ENCODE results near the gene SAMD4B. TPM values are rescaled to one million over a fixed set of nuclear protein-coding genes. Genes with fewer than 3 reads are reported as not detected.

The SAMD4B gene
- total and polyA plus RNA-seq, 2 experiments from 2014 or later = 104 to 172 TPM

DNA sequence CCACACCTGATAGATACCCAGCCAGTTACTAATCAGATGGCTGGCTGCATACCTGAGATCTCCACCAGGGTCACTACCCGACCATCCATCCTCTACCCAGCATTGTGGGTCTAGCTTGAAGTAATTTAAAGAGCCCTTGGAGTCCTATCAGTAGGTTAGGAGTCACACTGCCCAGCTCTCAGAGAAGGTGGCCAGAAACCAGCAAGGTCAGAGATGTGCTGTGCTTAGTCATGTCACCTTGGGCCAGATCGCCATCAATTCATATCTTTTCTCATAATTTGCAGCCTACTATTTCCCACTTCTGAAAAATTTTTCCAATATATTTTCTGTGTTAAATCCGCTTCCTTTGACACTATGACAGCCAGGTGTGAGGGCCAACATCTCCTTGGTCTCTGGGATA, 13.9 kb downstream of the SAMD4B start:
- Mint-ChIP-seq H3K27me3 (ENCODE audit: insufficient read depth, low read depth, poor library complexity) (no peaks in the 10 kb centered on the region), H3K4me1 (no peaks in the 10 kb centered on the region), H3K4me3 (no peak overlapping the region), H3K36me3 (ENCODE audit: low read depth) (peaks cover 75% of the 10 kb centered on the region), H3K27ac (no peak overlapping the region), H3K9me3 (no peaks in the 10 kb centered on the region)
- H3K27ac ChIP-seq (ENCODE audit: low read depth) = no peak overlapping the region
- H3K4me3 ChIP-seq = no peak overlapping the region
- TF ChIP-seq CREB1 (CRISPR knock-in tag; IDR thresholded peaks at IDR 0.05; ENCODE audit: low read depth) (no peak), CTCF (conservative IDR thresholded peaks at IDR 0.05; ENCODE audit: low read depth in 2 of 2) (no peak), EZH2phosphoT487 (IDR thresholded peaks at IDR 0.05; ENCODE audit: unreplicated experiment) (no peak), STAT1 (IDR thresholded peaks at IDR 0.05; ENCODE audit: unreplicated experiment) (no peak), ZNF331 (CRISPR knock-in tag; IDR thresholded peaks at IDR 0.05; ENCODE audit: low read depth) (no peak), POLR2AphosphoS5 (IDR thresholded peaks at IDR 0.05; ENCODE audit: low read depth) (no peak), EZH2 (IDR thresholded peaks at IDR 0.05; ENCODE audit: low read depth, unreplicated experiment) (no peak), JUNB (IDR thresholded peaks at IDR 0.05; ENCODE audit: unreplicated experiment) (no peak), ZNF114 (CRISPR knock-in tag; IDR thresholded peaks at IDR 0.05) (no peak), NANOG (IDR thresholded peaks at IDR 0.05; ENCODE audit: borderline replicate concordance) (no peak)
- TF ChIP-seq, protein P1, sequence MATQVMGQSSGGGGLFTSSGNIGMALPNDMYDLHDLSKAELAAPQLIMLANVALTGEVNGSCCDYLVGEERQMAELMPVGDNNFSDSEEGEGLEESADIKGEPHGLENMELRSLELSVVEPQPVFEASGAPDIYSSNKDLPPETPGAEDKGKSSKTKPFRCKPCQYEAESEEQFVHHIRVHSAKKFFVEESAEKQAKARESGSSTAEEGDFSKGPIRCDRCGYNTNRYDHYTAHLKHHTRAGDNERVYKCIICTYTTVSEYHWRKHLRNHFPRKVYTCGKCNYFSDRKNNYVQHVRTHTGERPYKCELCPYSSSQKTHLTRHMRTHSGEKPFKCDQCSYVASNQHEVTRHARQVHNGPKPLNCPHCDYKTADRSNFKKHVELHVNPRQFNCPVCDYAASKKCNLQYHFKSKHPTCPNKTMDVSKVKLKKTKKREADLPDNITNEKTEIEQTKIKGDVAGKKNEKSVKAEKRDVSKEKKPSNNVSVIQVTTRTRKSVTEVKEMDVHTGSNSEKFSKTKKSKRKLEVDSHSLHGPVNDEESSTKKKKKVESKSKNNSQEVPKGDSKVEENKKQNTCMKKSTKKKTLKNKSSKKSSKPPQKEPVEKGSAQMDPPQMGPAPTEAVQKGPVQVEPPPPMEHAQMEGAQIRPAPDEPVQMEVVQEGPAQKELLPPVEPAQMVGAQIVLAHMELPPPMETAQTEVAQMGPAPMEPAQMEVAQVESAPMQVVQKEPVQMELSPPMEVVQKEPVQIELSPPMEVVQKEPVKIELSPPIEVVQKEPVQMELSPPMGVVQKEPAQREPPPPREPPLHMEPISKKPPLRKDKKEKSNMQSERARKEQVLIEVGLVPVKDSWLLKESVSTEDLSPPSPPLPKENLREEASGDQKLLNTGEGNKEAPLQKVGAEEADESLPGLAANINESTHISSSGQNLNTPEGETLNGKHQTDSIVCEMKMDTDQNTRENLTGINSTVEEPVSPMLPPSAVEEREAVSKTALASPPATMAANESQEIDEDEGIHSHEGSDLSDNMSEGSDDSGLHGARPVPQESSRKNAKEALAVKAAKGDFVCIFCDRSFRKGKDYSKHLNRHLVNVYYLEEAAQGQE (IDR thresholded peaks at IDR 0.05; ENCODE audit: unreplicated experiment) = no peak
- TF ChIP-seq, protein P2, sequence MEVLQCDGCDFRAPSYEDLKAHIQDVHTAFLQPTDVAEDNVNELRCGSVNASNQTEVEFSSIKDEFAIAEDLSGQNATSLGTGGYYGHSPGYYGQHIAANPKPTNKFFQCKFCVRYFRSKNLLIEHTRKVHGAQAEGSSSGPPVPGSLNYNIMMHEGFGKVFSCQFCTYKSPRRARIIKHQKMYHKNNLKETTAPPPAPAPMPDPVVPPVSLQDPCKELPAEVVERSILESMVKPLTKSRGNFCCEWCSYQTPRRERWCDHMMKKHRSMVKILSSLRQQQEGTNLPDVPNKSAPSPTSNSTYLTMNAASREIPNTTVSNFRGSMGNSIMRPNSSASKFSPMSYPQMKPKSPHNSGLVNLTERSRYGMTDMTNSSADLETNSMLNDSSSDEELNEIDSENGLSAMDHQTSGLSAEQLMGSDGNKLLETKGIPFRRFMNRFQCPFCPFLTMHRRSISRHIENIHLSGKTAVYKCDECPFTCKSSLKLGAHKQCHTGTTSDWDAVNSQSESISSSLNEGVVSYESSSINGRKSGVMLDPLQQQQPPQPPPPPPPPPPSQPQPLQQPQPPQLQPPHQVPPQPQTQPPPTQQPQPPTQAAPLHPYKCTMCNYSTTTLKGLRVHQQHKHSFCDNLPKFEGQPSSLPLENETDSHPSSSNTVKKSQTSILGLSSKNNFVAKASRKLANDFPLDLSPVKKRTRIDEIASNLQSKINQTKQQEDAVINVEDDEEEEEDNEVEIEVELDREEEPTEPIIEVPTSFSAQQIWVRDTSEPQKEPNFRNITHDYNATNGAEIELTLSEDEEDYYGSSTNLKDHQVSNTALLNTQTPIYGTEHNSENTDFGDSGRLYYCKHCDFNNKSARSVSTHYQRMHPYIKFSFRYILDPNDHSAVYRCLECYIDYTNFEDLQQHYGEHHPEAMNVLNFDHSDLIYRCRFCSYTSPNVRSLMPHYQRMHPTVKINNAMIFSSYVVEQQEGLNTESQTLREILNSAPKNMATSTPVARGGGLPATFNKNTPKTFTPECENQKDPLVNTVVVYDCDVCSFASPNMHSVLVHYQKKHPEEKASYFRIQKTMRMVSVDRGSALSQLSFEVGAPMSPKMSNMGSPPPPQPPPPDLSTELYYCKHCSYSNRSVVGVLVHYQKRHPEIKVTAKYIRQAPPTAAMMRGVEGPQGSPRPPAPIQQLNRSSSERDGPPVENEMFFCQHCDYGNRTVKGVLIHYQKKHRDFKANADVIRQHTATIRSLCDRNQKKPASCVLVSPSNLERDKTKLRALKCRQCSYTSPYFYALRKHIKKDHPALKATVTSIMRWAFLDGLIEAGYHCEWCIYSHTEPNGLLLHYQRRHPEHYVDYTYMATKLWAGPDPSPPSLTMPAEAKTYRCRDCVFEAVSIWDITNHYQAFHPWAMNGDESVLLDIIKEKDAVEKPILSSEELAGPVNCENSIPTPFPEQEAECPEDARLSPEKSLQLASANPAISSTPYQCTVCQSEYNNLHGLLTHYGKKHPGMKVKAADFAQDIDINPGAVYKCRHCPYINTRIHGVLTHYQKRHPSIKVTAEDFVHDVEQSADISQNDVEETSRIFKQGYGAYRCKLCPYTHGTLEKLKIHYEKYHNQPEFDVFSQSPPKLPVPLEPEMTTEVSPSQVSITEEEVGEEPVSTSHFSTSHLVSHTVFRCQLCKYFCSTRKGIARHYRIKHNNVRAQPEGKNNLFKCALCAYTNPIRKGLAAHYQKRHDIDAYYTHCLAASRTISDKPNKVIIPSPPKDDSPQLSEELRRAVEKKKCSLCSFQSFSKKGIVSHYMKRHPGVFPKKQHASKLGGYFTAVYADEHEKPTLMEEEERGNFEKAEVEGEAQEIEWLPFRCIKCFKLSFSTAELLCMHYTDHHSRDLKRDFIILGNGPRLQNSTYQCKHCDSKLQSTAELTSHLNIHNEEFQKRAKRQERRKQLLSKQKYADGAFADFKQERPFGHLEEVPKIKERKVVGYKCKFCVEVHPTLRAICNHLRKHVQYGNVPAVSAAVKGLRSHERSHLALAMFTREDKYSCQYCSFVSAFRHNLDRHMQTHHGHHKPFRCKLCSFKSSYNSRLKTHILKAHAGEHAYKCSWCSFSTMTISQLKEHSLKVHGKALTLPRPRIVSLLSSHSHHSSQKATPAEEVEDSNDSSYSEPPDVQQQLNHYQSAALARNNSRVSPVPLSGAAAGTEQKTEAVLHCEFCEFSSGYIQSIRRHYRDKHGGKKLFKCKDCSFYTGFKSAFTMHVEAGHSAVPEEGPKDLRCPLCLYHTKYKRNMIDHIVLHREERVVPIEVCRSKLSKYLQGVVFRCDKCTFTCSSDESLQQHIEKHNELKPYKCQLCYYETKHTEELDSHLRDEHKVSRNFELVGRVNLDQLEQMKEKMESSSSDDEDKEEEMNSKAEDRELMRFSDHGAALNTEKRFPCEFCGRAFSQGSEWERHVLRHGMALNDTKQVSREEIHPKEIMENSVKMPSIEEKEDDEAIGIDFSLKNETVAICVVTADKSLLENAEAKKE (CRISPR knock-in tag; IDR thresholded peaks at IDR 0.05) = no peak
- peaks cover 34% of the 10 kb centered on the region for H4K20me1 ChIP-seq (replicated peaks; ENCODE audit: insufficient read depth)
- H3K79me2 ChIP-seq (replicated peaks; ENCODE audit: insufficient read depth) = no peaks in the 10 kb centered on the region
- no peaks in the 10 kb centered on the region for H3K4me1 ChIP-seq (ENCODE audit: insufficient read depth)
- peaks cover 44% of the 10 kb centered on the region for H3K36me3 ChIP-seq (ENCODE audit: insufficient read depth)
- H2AFZ ChIP-seq = no peak overlapping the region
- no peak for ATAC-seq
- peaks cover 12% of the 10 kb centered on the region; the same call in 1 of the 2 replicates for H3F3A ChIP-seq (replicated peaks; ENCODE audit: low read depth)
- DNase-seq (ENCODE audit: low spot score) = no peak
- no peaks in the 10 kb centered on the region for H3K27me3 ChIP-seq (ENCODE audit: insufficient read depth)
- H3K4me2 ChIP-seq = no peak overlapping the region
- no peaks in the 10 kb centered on the region for H3K9me2 ChIP-seq (ENCODE audit: insufficient read depth)

Measured in GM23338 (cell line).